ENCODE results near the gene SLC25A23.

DNA sequence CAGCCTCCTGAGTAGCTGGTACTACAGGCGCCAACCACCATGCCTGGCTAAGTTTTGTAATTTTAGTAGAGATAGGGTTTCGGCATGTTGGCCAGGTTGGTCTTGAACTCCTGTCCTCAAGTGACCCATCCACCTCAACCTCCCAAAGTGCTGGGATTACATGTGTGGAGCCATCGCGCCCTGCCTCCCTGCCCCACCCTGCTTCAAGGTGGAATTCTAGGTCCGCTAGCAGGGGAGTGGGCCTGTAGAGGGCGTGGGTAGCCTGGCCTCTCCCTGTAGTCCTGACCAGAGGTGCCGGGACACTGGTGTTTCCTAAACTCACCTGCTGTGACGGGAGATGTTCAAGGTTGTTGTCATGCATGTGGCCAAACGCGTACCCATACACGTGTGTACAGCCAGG lies 26.4 kb downstream of the SLC25A23 start:
- TF ChIP-seq POLR2A (IDR thresholded peaks at IDR 0.05; ENCODE audit: low read depth, low read length) (no peak), MXI1 (IDR thresholded peaks at IDR 0.05; ENCODE audit: borderline replicate concordance, low read depth, low read length) (no peak)
- TF ChIP-seq, protein P1, sequence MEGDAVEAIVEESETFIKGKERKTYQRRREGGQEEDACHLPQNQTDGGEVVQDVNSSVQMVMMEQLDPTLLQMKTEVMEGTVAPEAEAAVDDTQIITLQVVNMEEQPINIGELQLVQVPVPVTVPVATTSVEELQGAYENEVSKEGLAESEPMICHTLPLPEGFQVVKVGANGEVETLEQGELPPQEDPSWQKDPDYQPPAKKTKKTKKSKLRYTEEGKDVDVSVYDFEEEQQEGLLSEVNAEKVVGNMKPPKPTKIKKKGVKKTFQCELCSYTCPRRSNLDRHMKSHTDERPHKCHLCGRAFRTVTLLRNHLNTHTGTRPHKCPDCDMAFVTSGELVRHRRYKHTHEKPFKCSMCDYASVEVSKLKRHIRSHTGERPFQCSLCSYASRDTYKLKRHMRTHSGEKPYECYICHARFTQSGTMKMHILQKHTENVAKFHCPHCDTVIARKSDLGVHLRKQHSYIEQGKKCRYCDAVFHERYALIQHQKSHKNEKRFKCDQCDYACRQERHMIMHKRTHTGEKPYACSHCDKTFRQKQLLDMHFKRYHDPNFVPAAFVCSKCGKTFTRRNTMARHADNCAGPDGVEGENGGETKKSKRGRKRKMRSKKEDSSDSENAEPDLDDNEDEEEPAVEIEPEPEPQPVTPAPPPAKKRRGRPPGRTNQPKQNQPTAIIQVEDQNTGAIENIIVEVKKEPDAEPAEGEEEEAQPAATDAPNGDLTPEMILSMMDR (conservative IDR thresholded peaks at IDR 0.05; ENCODE audit: low read depth, low read length): no peak
